ENCODE results near the gene KRT3. TPM values are rescaled to one million over a fixed set of nuclear protein-coding genes. Genes with fewer than 3 reads are reported as not detected.
"Not testable (repeated sequence)": the region's sequence is repeated elsewhere in the genome, so short reads cannot be mapped to it uniquely, and the experiment has no call there.

KRT3 gene
- total and polyA plus RNA-seq, 7 donors, result not detected

- no peak for ATAC-seq
- no peak for TF ChIP-seq CTCF (IDR thresholded peaks at IDR 0.05)
- Histone ChIP-seq H3K4me3 (no peak overlapping the region), H3K27ac (no peak overlapping the region), H3K4me1 (no peaks in the 10 kb centered on the region), H3K9me3 (no peaks in the 10 kb centered on the region), H3K27me3 (ENCODE audit: insufficient read depth in 3 of 3, low read length in 2 of 3) (peaks cover 0 to under 1% (median 0%) of the 10 kb centered on the region in 3 donors), H3K36me3 (ENCODE audit: insufficient read depth in 1 of 2, low read depth in 1 of 2) (no peaks in the 10 kb centered on the region)
- 74 to 86% (median 75%) methylated on average over 3 of the region's 3 CpGs for WGBS, 3 donors
- DNase-seq, result no peak
- intact Hi-C loops (cut with DNase I), result no loop called here
Observed at GRCh38 chr12:52796839-52797528, 1.1 kb upstream of the KRT3 start.

GRCh38 chr12:52796429-52796794 is 495 bp upstream of the KRT3 start:
- Histone ChIP-seq H3K4me3 (no peak overlapping the region), H3K9me3 (no peaks in the 10 kb centered on the region), H3K27ac (no peak overlapping the region), H3K27me3 (ENCODE audit: insufficient read depth in 3 of 3, low read length in 2 of 3) (peaks cover 0 to 6% (median 2%) of the 10 kb centered on the region in 3 donors), H3K4me1 (no peaks in the 10 kb centered on the region), H3K36me3 (ENCODE audit: insufficient read depth in 1 of 2, low read depth in 1 of 2) (no peaks in the 10 kb centered on the region)
- no peak for TF ChIP-seq CTCF (IDR thresholded peaks at IDR 0.05)
- ATAC-seq (no peak), DNase-seq (no peak)
- intact Hi-C loops (cut with DNase I), result no loop called here
- WGBS, 3 donors, result 89 to 95% (median 93%) methylated on average over 3 of the region's 3 CpGs

- 86 to 89% (median 87%) methylated on average over 2 of the region's 2 CpGs for WGBS, 3 donors
- H3K4me3 ChIP-seq; ATAC-seq; H3K27ac ChIP-seq; DNase-seq; H3K9me3 ChIP-seq; H3K36me3 ChIP-seq (ENCODE audit: insufficient read depth in 1 of 2, low read depth in 1 of 2); intact Hi-C loops (cut with DNase I); H3K4me1 ChIP-seq: not testable (repeated sequence)
- peaks cover 0 to 17% (median 3%) of the 10 kb centered on the region in 3 donors for H3K27me3 ChIP-seq (ENCODE audit: insufficient read depth in 3 of 3, low read length in 2 of 3)
Observed at GRCh38 chr12:52795332-52795674, 614 bp downstream of the KRT3 start.

- no peak for ATAC-seq
- intact Hi-C loops (cut with DNase I), result no loop called here
- H3K27ac ChIP-seq, result no peak overlapping the region
- no peak for TF ChIP-seq CTCF (IDR thresholded peaks at IDR 0.05)
- peaks cover 0 to 22% (median 5%) of the 10 kb centered on the region in 3 donors for H3K27me3 ChIP-seq (ENCODE audit: insufficient read depth in 3 of 3, low read length in 2 of 3)
- H3K4me3 ChIP-seq, result no peak overlapping the region
- no peaks in the 10 kb centered on the region for H3K9me3 ChIP-seq
- DNase-seq, result no peak
- WGBS, 3 donors, result 80 to 86% (median 86%) methylated on average over 5 of the region's 5 CpGs
- no peaks in the 10 kb centered on the region for H3K36me3 ChIP-seq (ENCODE audit: insufficient read depth in 1 of 2, low read depth in 1 of 2)
- no peaks in the 10 kb centered on the region for H3K4me1 ChIP-seq
Observed at GRCh38 chr12:52794479-52795331, 1.2 kb downstream of the KRT3 start.

- Histone ChIP-seq H3K27me3 (ENCODE audit: insufficient read depth in 3 of 3, low read length in 2 of 3) (peaks cover 3 to 38% (median 8%) of the 10 kb centered on the region in 3 donors), H3K4me3 (no peak overlapping the region), H3K4me1 (no peaks in the 10 kb centered on the region), H3K36me3 (ENCODE audit: insufficient read depth in 1 of 2, low read depth in 1 of 2) (no peaks in the 10 kb centered on the region), H3K27ac (no peak overlapping the region), H3K9me3 (no peaks in the 10 kb centered on the region)
- TF ChIP-seq CTCF (IDR thresholded peaks at IDR 0.05), result no peak
- DNase-seq (no peak), ATAC-seq (no peak)
- 79 to 89% (median 88%) methylated on average over 10 of the region's 10 CpGs for WGBS, 3 donors
- intact Hi-C loops (cut with DNase I), result no loop called here
Observed at GRCh38 chr12:52792185-52793029, 3.5 kb downstream of the KRT3 start.

Data from psoas muscle (tissue), 8 donors.